IPS-20b (cell line): Measurements from ENCODE around the gene CDHR5.

Experiments used
- H3K27ac ChIP-seq: one replicate; pipeline ENCODE4 v1.5.1; 2013; ENCODE audit warnings: low read length
- H3K27me3 ChIP-seq: 2 replicates; pipeline ENCODE4 v1.6.1; 2013; ENCODE audit warnings: mild to moderate bottlenecking, low read length, inconsistent platforms; ENCODE audit not compliant: insufficient read depth
- H3K36me3 ChIP-seq: 2 replicates; pipeline ENCODE4 v1.6.1; 2013; ENCODE audit warnings: low read depth, mild to moderate bottlenecking, inconsistent platforms, low read length, moderate library complexity; ENCODE audit not compliant: insufficient read depth
- H3K4me1 ChIP-seq: 2 replicates; pipeline ENCODE4 v1.6.1; 2013; ENCODE audit warnings: mild to moderate bottlenecking, control low read depth, inconsistent platforms, low read length, moderate library complexity; ENCODE audit not compliant: insufficient read depth
- H3K4me3 ChIP-seq: 2 replicates; pipeline ENCODE4 v1.5.1; 2013; ENCODE audit warnings: mild to moderate bottlenecking, low read length, inconsistent platforms
- H3K9ac ChIP-seq: 2 replicates; pipeline ENCODE4 v1.6.1; 2013; ENCODE audit warnings: low read depth, mild to moderate bottlenecking, inconsistent platforms, low read length, moderate library complexity
- H3K9me3 ChIP-seq: 2 replicates; pipeline ENCODE4 v1.6.1; 2013; ENCODE audit warnings: mild to moderate bottlenecking, low read depth, low read length, inconsistent platforms; ENCODE audit not compliant: insufficient read depth

Gene CDHR5

DNA sequence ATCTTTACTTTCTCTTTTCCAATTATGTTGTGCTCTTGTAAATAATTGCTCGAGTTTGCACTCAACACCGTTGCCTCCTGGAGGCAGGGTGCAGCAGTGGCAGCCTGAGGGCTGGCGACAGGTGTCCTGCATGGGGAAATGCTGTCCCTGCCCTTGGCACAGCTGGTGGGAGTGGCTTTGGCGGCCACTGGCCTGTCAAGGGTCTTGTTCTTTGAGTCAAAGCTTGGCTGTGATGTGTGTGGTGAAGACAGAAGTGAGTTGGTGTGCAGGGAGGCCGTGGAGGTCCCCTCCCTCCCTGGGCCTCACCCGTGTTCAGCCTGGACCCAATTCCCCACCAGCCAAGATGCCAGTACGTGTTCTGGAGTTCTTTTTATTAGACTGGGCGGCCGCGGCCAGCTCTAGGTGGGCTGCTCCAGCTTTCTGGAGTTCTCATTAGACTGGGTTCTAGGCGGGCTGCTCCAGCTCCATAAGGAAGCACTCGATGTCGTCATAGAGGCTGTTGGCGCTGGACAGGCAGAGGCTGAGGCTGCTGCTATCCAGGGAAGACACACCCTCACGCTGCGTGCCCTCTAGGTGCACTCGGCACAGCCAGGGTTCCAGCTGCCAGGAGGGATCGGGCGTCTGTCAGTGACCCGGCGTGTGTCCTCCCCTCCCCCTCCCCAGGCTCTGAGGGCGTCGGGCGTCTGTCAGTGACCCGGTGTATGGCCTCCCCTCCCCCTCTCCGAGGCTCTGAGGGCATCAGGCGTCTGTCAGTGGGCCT lies 12.4 kb downstream of the CDHR5 start:
- Histone ChIP-seq H3K36me3 (peaks cover 54% of the 10 kb centered on the region), H3K4me3 (no peak overlapping the region), H3K27ac (no peak overlapping the region), H3K27me3 (no peaks in the 10 kb centered on the region), H3K9me3 (no peaks in the 10 kb centered on the region), H3K9ac (no peak overlapping the region), H3K4me1 (no peaks in the 10 kb centered on the region)

DNA sequence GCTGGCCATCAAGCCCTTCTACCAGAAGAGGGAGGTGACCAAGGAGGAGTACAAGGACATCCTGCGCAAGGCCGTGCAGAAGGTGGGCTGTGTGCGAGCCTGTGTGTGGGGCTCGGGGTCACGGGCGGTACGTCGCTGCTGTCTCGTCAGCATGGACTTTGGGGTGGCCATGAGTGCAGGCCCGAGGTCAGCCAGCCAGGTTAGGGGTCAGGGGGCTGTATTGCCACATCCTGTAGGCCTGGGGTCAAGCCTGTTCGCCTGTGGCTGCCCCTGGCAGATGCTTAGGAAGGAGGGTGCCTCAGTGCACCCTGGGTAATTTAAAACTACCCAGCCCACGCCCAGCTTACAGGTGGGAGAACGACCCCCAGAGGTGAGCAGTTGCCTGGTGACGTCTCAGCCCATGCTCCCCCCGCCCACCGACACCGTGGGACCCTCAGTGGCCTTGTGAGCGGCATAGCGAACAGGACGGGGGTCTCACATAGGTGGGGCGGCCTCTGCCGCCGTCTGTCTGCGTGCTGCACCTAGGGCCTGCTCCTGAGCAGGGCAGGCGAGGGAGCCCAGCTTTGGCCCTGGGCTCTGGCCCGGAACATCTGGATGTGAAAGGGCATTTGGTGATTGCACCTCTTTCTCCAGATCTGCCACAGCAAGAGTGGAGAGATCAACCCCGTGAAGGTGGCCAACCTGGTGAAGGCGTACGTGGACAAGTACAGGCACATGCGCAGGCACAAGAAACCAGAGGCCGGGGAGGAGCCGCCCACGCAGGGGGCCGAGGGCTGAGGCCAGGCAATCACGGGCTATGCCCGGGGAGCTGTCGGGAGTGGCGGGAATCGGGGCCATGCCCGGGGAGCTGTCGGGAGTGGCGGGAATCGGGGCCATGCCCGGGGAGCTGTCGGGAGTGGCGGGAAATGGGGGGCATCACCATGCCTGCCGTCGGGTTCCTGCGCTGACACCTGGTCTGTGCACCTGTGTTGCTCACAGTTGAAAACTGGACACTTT lies 13.5 kb downstream of the CDHR5 start:
- Histone ChIP-seq H3K4me3 (no peak overlapping the region), H3K9me3 (no peaks in the 10 kb centered on the region), H3K27ac (no peak overlapping the region), H3K36me3 (peaks cover 65% of the 10 kb centered on the region), H3K9ac (no peak overlapping the region), H3K4me1 (no peaks in the 10 kb centered on the region), H3K27me3 (no peaks in the 10 kb centered on the region)

DNA sequence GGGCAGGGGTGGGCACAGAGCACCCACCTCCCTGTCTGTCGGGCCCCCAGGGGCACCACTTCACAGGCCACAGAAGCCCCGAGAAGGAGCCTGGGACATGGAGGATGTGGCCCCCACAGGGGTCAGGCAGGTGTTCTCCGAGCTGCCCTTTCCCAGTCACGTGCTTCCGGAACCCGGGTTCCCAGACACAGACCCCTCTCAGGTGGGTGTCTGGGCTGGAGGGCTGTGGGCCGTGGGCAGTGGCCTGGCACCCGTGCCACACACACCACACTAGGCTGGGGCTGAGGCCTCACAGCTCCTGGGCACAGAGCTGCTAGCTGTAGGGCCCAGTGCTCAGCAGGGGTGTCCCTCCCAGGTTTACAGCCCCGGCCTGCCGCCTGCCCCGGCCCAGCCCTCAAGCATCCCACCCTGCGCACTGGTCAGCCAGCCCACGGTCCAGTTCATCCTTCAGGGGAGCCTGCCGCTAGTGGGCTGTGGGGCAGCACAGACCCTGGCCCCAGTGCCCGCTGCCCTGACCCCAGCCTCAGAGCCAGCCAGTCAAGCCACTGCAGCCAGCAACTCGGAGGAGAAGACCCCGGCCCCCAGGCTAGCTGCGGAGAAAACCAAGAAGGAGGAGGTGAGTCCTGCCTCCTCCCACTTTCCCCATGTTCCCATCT lies 14.5 kb downstream of the CDHR5 start:
- Histone ChIP-seq H3K9me3 (no peaks in the 10 kb centered on the region), H3K27me3 (no peaks in the 10 kb centered on the region), H3K36me3 (peaks cover 76% of the 10 kb centered on the region), H3K27ac (no peak overlapping the region), H3K4me3 (no peak overlapping the region), H3K4me1 (no peaks in the 10 kb centered on the region), H3K9ac (no peak overlapping the region)

GRCh38 chr11:609341-609811 lies 15.4 kb downstream of the CDHR5 start:
- Histone ChIP-seq H3K4me3 (no peak overlapping the region), H3K27me3 (no peaks in the 10 kb centered on the region), H3K4me1 (no peaks in the 10 kb centered on the region), H3K9me3 (no peaks in the 10 kb centered on the region), H3K27ac (no peak overlapping the region), H3K36me3 (peaks cover 85% of the 10 kb centered on the region), H3K9ac (no peak overlapping the region)

DNA sequence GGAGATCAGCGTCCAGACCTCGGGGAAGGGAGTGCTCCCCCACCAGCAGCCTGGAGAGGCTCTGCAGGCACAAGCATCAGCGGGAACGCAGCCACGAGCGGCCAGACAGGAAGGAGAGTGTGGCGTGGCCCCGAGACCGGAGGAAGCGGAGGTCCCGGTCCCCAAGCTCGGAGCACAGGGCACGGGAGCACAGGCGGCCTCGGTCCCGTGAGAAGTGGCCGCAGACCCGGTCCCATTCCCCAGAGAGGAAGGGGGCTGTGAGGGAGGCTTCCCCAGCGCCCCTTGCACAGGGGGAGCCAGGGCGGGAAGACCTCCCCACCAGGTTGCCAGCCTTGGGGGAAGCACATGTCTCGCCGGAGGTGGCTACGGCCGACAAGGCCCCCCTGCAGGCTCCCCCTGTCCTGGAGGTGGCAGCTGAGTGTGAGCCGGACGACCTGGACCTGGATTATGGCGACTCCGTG lies 15.9 kb downstream of the CDHR5 start:
- Histone ChIP-seq H3K9me3 (no peaks in the 10 kb centered on the region), H3K9ac (no peak overlapping the region), H3K27me3 (no peaks in the 10 kb centered on the region), H3K36me3 (peaks cover 90% of the 10 kb centered on the region), H3K27ac (no peak overlapping the region), H3K4me1 (no peaks in the 10 kb centered on the region), H3K4me3 (no peak overlapping the region)

DNA sequence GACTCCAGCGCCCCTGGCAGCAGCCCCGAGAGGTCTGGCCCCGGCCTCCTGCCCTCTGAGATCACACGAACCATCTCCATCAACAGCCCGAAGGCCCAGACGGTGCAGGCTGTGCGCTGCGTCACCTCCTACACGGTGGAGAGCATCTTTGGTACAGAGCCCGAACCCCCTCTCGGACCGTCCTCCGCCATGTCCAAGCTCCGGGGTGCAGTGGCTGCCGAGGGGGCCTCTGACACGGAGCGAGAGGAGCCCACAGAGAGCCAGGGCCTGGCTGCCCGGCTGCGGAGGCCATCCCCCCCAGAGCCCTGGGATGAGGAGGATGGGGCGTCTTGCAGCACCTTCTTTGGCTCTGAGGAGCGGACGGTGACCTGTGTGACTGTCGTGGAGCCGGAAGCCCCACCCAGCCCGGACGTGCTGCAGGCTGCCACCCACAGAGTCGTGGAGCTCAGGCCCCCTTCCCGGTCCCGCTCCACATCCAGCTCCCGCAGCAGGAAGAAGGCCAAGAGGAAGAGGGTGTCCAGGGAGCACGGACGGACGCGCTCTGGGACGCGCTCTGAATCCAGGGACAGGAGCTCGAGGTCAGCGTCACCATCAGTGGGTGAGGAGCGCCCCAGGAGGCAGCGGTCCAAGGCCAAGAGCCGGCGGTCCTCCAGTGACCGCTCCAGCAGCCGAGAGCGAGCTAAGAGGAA lies 16.6 kb downstream of the CDHR5 start:
- H3K4me1 ChIP-seq = no peaks in the 10 kb centered on the region
- H3K9me3 ChIP-seq = no peaks in the 10 kb centered on the region
- H3K27ac ChIP-seq = no peak overlapping the region
- H3K4me3 ChIP-seq = no peak overlapping the region
- no peaks in the 10 kb centered on the region for H3K27me3 ChIP-seq
- H3K9ac ChIP-seq = no peak overlapping the region
- peaks cover 96% of the 10 kb centered on the region for H3K36me3 ChIP-seq

DNA sequence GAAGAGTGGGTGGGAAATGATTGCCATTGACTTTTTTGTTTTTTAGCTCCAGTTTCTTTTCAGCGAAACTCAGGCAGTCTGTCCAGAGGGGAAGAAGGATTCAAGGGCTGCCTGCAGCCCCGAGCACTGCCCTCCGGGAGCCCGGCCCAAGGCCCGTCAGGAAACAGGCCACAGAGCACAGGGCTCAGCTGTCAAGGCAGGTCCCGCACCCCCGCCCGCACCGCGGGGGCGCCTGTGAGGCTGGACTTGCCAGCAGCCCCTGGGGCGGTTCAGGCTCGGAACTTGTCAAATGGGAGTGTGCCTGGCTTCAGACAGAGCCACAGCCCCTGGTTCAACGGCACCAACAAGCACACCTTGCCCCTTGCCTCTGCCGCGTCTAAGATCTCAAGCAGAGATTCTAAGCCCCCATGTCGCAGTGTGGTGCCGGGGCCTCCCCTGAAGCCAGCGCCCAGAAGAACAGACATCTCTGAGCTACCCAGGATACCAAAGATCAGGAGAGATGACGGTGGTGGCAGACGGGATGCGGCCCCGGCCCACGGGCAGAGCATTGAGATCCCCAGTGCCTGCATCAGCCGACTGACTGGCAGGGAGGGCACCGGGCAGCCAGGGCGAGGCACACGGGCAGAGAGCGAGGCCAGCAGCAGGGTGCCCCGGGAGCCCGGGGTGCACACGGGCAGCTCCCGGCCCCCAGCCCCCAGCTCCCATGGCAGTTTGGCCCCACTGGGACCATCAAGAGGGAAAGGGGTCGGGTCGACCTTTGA lies 17.6 kb downstream of the CDHR5 start:
- Histone ChIP-seq H3K36me3 (peaks cover 97% of the 10 kb centered on the region), H3K4me1 (no peaks in the 10 kb centered on the region), H3K27ac (no peak overlapping the region), H3K27me3 (no peaks in the 10 kb centered on the region), H3K9me3 (no peaks in the 10 kb centered on the region), H3K4me3 (no peak overlapping the region), H3K9ac (no peak overlapping the region)

DNA sequence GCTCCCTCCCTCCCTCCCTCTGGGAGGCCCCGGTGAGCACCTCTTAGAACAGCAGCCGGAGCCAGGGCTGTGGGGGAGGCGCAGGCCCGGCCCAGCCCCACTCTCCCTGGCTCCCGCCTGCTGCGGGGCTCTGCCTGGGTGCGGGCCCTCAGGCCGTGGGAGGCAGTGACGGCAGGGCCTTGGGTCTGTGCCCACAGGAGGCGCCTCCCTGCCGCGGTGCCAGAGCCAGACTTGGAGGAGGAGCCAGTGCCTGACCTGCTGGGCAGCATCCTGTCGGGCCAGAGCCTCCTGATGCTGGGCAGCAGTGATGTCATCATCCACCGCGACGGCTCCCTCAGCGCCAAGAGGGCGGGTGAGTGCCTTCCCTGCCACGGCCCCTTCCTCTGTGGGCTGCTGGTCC lies 18.5 kb downstream of the CDHR5 start:
- Histone ChIP-seq H3K27ac (no peak overlapping the region), H3K9ac (no peak overlapping the region), H3K9me3 (no peaks in the 10 kb centered on the region), H3K27me3 (no peaks in the 10 kb centered on the region), H3K4me1 (no peaks in the 10 kb centered on the region), H3K36me3 (peaks cover 97% of the 10 kb centered on the region), H3K4me3 (no peak overlapping the region)

DNA sequence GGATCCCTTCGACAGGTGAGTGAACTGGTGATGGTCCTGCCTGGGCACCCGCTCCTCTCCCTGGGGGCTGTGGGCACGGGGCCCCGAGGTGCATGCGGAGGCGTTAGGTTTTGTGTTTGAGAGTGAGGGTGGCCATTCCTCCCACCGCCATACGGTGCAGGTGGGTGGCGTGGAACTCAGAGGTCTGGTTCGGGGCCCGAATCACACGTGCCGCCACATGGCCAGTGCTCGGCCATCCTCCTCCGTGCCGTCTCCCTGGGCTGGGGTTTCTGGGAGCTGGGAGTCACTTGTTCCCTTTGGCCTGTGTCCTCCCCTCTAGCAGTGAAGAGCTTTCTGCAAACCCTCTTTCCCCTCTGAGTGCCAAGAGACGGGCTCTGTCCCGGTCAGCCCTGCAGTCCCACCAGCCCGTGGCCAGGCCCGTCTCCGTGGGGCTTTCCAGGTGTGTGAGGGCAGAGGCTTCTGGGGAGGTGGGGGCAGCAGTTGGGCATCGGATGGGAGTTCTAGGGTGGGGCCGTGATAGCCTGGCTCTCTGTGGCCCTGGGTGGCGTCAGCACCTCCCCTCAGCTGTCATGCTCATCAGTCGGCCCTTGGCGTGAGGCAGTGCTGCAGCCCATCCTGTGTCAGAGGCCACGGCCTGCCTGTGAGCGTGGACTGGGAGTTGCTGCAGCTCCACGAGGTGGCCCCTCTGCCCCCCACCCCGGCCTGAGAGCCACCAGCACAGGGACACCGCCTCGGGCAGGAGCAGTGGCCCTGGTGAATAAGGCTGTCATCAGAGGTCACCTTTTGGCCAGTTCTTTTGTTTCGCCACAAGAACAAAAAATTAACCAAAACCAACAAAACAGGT lies 19.2 kb downstream of the CDHR5 start:
- H3K36me3 ChIP-seq = peaks cover 94% of the 10 kb centered on the region
- no peak overlapping the region for H3K27ac ChIP-seq
- H3K27me3 ChIP-seq = no peaks in the 10 kb centered on the region
- H3K4me3 ChIP-seq = no peak overlapping the region
- H3K9me3 ChIP-seq = no peaks in the 10 kb centered on the region
- no peaks in the 10 kb centered on the region for H3K4me1 ChIP-seq
- no peak overlapping the region for H3K9ac ChIP-seq

DNA sequence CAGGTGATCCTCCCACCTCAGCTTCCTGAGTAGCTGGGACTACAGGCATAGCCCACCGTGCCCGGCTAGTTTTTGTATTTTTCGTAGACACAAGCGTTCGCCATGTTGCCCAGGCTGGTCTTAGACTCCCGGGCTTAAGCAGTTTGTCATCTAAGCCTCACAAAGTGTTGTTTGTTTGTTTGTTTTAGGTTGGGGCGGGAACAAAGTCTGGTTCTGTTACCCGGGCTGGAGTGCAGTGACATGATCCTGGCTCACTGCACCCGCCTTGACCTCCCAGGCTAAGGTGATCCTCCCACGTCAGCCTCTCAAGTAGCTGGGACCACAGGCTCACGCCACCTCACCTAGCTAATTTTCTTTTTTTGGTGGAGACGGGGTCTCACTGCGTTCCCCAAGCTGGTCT lies 21.6 kb downstream of the CDHR5 start:
- H3K27me3 ChIP-seq = no peaks in the 10 kb centered on the region
- no peaks in the 10 kb centered on the region for H3K9me3 ChIP-seq
- no peaks in the 10 kb centered on the region for H3K4me1 ChIP-seq
- peaks cover 94% of the 10 kb centered on the region for H3K36me3 ChIP-seq
- no peak overlapping the region for H3K9ac ChIP-seq
- H3K27ac ChIP-seq = no peak overlapping the region
- H3K4me3 ChIP-seq = no peak overlapping the region
